ENCODE results near the gene TBX6.

- TF ChIP-seq POLR2AphosphoS5 (IDR thresholded peaks at IDR 0.05): no peak
- TF ChIP-seq, protein P1, sequence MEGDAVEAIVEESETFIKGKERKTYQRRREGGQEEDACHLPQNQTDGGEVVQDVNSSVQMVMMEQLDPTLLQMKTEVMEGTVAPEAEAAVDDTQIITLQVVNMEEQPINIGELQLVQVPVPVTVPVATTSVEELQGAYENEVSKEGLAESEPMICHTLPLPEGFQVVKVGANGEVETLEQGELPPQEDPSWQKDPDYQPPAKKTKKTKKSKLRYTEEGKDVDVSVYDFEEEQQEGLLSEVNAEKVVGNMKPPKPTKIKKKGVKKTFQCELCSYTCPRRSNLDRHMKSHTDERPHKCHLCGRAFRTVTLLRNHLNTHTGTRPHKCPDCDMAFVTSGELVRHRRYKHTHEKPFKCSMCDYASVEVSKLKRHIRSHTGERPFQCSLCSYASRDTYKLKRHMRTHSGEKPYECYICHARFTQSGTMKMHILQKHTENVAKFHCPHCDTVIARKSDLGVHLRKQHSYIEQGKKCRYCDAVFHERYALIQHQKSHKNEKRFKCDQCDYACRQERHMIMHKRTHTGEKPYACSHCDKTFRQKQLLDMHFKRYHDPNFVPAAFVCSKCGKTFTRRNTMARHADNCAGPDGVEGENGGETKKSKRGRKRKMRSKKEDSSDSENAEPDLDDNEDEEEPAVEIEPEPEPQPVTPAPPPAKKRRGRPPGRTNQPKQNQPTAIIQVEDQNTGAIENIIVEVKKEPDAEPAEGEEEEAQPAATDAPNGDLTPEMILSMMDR (IDR thresholded peaks at IDR 0.05): no peak
Observed at GRCh38 chr16:30065943-30066760, 25.6 kb downstream of the TBX6 start.

Data from esophagus muscularis mucosa (tissue), 3 donors.